Gastrocnemius medialis (tissue), 4 donors: ENCODE measurements around the gene CATSPERZ.

ENCODE experiments used
- POLR2A ChIP-seq, 2 donors: fragments of 450-650 bp; IDR thresholded peaks; one replicate each; pipeline ENCODE4 v1.6.1; 2017; ENCODE audit warnings: antibody characterized with exemption in 2 of 2, mild to moderate bottlenecking in 2 of 2, moderate library complexity in 2 of 2
- TF ChIP-seq, protein P1 (sequence below), 5 experiments: fragments of 450-650 bp in 3 of 5; fragments of 200-600 bp in 2 of 5; sonication (generic) in 2 of 5; IDR thresholded peaks in 4 of 5; conservative IDR thresholded peaks in 1 of 5; 1 replicate in 4 of 5; 2 replicates in 1 of 5; pipeline ENCODE4 v1.5.1; 2016 to 2019; ENCODE audit warnings: antibody characterized with exemption in 5 of 5, mild to moderate bottlenecking in 3 of 5, moderate library complexity in 3 of 5

DNA sequence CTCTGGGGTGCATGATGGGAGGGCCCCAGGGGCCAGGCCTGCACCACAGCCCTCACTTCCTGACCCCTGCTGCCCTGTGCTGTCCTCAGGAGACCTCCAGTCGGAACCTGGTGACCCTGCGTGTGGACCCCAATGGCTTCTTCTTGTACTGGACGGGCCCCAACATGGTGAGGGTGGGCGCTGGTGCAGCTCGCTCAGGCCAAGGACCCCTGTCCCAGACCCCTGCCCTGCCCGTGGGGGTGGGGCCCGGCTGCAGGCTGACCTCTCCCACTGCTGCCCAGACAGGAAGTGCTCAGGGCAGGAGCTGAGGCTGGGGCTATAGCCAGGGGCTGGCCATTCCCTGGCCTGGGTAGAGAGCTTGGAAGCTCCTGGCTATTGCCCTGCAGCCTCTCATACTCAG, 45.8 kb upstream of the CATSPERZ start:
- TF ChIP-seq, protein P1, sequence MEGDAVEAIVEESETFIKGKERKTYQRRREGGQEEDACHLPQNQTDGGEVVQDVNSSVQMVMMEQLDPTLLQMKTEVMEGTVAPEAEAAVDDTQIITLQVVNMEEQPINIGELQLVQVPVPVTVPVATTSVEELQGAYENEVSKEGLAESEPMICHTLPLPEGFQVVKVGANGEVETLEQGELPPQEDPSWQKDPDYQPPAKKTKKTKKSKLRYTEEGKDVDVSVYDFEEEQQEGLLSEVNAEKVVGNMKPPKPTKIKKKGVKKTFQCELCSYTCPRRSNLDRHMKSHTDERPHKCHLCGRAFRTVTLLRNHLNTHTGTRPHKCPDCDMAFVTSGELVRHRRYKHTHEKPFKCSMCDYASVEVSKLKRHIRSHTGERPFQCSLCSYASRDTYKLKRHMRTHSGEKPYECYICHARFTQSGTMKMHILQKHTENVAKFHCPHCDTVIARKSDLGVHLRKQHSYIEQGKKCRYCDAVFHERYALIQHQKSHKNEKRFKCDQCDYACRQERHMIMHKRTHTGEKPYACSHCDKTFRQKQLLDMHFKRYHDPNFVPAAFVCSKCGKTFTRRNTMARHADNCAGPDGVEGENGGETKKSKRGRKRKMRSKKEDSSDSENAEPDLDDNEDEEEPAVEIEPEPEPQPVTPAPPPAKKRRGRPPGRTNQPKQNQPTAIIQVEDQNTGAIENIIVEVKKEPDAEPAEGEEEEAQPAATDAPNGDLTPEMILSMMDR (IDR thresholded peaks at IDR 0.05 in 4 of 5, conservative IDR thresholded peaks at IDR 0.05 in 1 of 5), result no peak
- TF ChIP-seq POLR2A (IDR thresholded peaks at IDR 0.05), result no peak
